ENCODE results near the gene GIGYF2. TPM values are rescaled to one million over a fixed set of nuclear protein-coding genes. Genes with fewer than 3 reads are reported as not detected.

Gene GIGYF2
- polyA plus RNA-seq, 1 donor (not counting 4 experiments of a cell fraction or from before 2014, with no cell fraction given) = 35.5 TPM

DNA sequence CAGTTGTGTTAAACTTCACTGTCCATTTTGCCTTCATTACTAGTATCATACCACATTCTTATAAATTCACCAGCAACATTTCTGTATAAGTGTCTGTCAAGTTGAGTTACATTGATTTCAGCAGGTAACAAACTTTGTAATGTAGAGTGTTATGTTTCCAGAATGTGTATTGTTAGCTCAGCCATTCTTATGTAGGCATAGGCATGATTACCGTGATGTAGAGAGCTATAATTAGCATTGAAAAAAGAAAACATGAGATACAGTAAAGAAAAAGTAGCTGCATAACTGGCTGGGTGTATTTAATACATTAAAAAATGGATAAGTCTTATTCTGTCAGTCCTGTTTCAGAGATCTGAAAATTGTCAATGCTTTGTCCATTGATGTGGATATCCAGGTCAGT, 70.7 kb downstream of the GIGYF2 start:
- TF ChIP-seq CTCF (optimal IDR thresholded peaks at IDR 0.05 in 1 of 3, IDR thresholded peaks at IDR 0.05 in 1 of 3, conservative IDR thresholded peaks at IDR 0.05 in 1 of 3; ENCODE audit: extremely low read depth in 1 of 3, insufficient read depth in 2 of 3, low read length in 3 of 3) (no peak), EZH2 (IDR thresholded peaks at IDR 0.05; ENCODE audit: low read length) (no peak)
- H3K9ac ChIP-seq (ENCODE audit: control insufficient read depth, extremely low read depth, insufficient read depth, low read length) = no peak overlapping the region
- H3K36me3 ChIP-seq (ENCODE audit: control insufficient read depth in 2 of 2, extremely low read depth in 1 of 2, insufficient read depth in 2 of 2, low read length in 2 of 2) = peaks cover 17 to 23% of the 10 kb centered on the region in 2 experiments
- no peak overlapping the region for H3K4me3 ChIP-seq (ENCODE audit: control insufficient read depth in 2 of 3, extremely low read depth in 1 of 3, insufficient read depth in 2 of 3, low read depth in 1 of 3, low read length in 3 of 3)
- no peaks in the 10 kb centered on the region for H3K9me1 ChIP-seq (ENCODE audit: control insufficient read depth, extremely low read depth, insufficient read depth, low read length)
- DNase-seq (ENCODE audit: low read depth, low spot score) = no peak
- H3K27ac ChIP-seq (ENCODE audit: control insufficient read depth, insufficient read depth, low read length) = no peak overlapping the region
- no peaks in the 10 kb centered on the region for H4K20me1 ChIP-seq (ENCODE audit: control insufficient read depth, extremely low read depth, insufficient read depth, low read length)
- dilution Hi-C loops (cut with MboI; ENCODE audit: extremely low pct_ligation_motif_present, low sequenced_read_pairs) = no loop called here
- H2AFZ ChIP-seq (ENCODE audit: control insufficient read depth, low read length) = no peak overlapping the region
- peak; percentile 63 for FAIRE-seq
- H3K9me3 ChIP-seq (ENCODE audit: control insufficient read depth, low read depth, low read length) = no peaks in the 10 kb centered on the region
- no peaks in the 10 kb centered on the region for H3K27me3 ChIP-seq (ENCODE audit: control insufficient read depth, extremely low read depth, insufficient read depth, low read length)
- no peak overlapping the region for H3K4me2 ChIP-seq (ENCODE audit: control insufficient read depth, extremely low read depth, insufficient read depth, low read depth, low read length)
- H3K4me1 ChIP-seq (ENCODE audit: control insufficient read depth, extremely low read depth, insufficient read depth, low read length) = no peaks in the 10 kb centered on the region
- H3K79me2 ChIP-seq (ENCODE audit: control insufficient read depth, insufficient read depth, low read length) = no peaks in the 10 kb centered on the region

- Histone ChIP-seq H3K36me3 (ENCODE audit: control insufficient read depth in 2 of 2, extremely low read depth in 1 of 2, insufficient read depth in 2 of 2, low read length in 2 of 2) (peaks cover 11 to 18% of the 10 kb centered on the region in 2 experiments), H3K4me1 (ENCODE audit: control insufficient read depth, extremely low read depth, insufficient read depth, low read length) (no peaks in the 10 kb centered on the region), H3K9me3 (ENCODE audit: control insufficient read depth, low read depth, low read length) (no peaks in the 10 kb centered on the region), H3K27me3 (ENCODE audit: control insufficient read depth, extremely low read depth, insufficient read depth, low read length) (no peaks in the 10 kb centered on the region), H3K9ac (ENCODE audit: control insufficient read depth, extremely low read depth, insufficient read depth, low read length) (no peak overlapping the region), H3K4me2 (ENCODE audit: control insufficient read depth, extremely low read depth, insufficient read depth, low read depth, low read length) (no peak overlapping the region), H3K4me3 (ENCODE audit: control insufficient read depth in 2 of 3, extremely low read depth in 1 of 3, insufficient read depth in 2 of 3, low read depth in 1 of 3, low read length in 3 of 3) (no peak overlapping the region), H3K27ac (ENCODE audit: control insufficient read depth, insufficient read depth, low read length) (no peak overlapping the region), H2AFZ (ENCODE audit: control insufficient read depth, low read length) (no peak overlapping the region), H3K9me1 (ENCODE audit: control insufficient read depth, extremely low read depth, insufficient read depth, low read length) (no peaks in the 10 kb centered on the region), H3K79me2 (ENCODE audit: control insufficient read depth, insufficient read depth, low read length) (no peaks in the 10 kb centered on the region), H4K20me1 (ENCODE audit: control insufficient read depth, extremely low read depth, insufficient read depth, low read length) (no peaks in the 10 kb centered on the region)
- DNase-seq (ENCODE audit: low read depth, low spot score) = no peak
- dilution Hi-C loops (cut with MboI; ENCODE audit: extremely low pct_ligation_motif_present, low sequenced_read_pairs) = no loop called here
- TF ChIP-seq CTCF (optimal IDR thresholded peaks at IDR 0.05 in 1 of 3, IDR thresholded peaks at IDR 0.05 in 1 of 3, conservative IDR thresholded peaks at IDR 0.05 in 1 of 3; ENCODE audit: extremely low read depth in 1 of 3, insufficient read depth in 2 of 3, low read length in 3 of 3) (no peak), EZH2 (IDR thresholded peaks at IDR 0.05; ENCODE audit: low read length) (no peak)
- FAIRE-seq = no peak
Observed at GRCh38 chr2:232770207-232770606, 73.1 kb downstream of the GIGYF2 start.
